GM23248 (cell line): ENCODE measurements around the gene ERCC6L2.

Experiments
- EZH2 ChIP-seq: fragments of 200-600 bp; sonication (generic); IDR thresholded peaks from 2 replicates; pipeline ENCODE4 v1.6.1; 2018; ENCODE audit warnings: antibody characterized with exemption, mild to moderate bottlenecking; ENCODE audit not compliant: insufficient read depth, poor library complexity, severe bottlenecking
- EZH2phosphoT487 ChIP-seq: fragments of 200-600 bp; sonication (generic); IDR thresholded peaks from 2 replicates; pipeline ENCODE4 v1.6.1; 2018; ENCODE audit warnings: antibody characterized with exemption, moderate library complexity, mild to moderate bottlenecking, low read depth; ENCODE audit not compliant: insufficient read depth

- TF ChIP-seq EZH2: no peak
- no peak for TF ChIP-seq EZH2phosphoT487
Observed at GRCh38 chr9:95993337-95993736, 117.8 kb downstream of the ERCC6L2 start.
